Epithelial cell of esophagus (primary cell): Measurements from ENCODE around the gene ANKS1B.
"Not testable (repeated sequence)": the region's sequence is repeated elsewhere in the genome, so short reads cannot be mapped to it uniquely, and the experiment has no call there.

Experiments
- DNase-seq: peaks from one replicate; pipeline ENCODE4 v3.0.0; 2010; ENCODE audit warnings: low read depth
- H3K4me3 ChIP-seq: 2 replicates; pipeline ENCODE4 v1.5.1; 2011; ENCODE audit warnings: mild to moderate bottlenecking, low read length, control low read depth
- CTCF ChIP-seq: IDR thresholded peaks from 2 replicates; pipeline ENCODE4 v1.5.1; 2011; ENCODE audit warnings: low read depth, mild to moderate bottlenecking, low read length, control low read depth, inconsistent platforms; ENCODE audit not compliant: insufficient read depth; ENCODE audit errors: missing control alignments

The ANKS1B gene

GRCh38 chr12:99035803-99036202, 948.9 kb downstream of the ANKS1B start:
- DNase-seq = no peak
- no peak overlapping the region for H3K4me3 ChIP-seq
- no peak for TF ChIP-seq CTCF

- H3K4me3 ChIP-seq, DNase-seq: not testable (repeated sequence)
Observed at GRCh38 chr12:99034201-99034600, 950.5 kb downstream of the ANKS1B start.

- TF ChIP-seq CTCF = no peak
- H3K4me3 ChIP-seq = no peak overlapping the region
Observed at GRCh38 chr12:99029511-99030271, 955.0 kb downstream of the ANKS1B start.

GRCh38 chr12:99027461-99027860, 957.3 kb downstream of the ANKS1B start:
- peak; percentile 80 for DNase-seq
- no peak for TF ChIP-seq CTCF
- H3K4me3 ChIP-seq = no peak overlapping the region

More at GRCh38 chr12:99029511-99030271, 955.0 kb downstream of the ANKS1B start:
- no peak for DNase-seq

- DNase-seq = no peak
- no peak for TF ChIP-seq CTCF
- no peak overlapping the region for H3K4me3 ChIP-seq
Observed at GRCh38 chr12:99027055-99027393, 957.7 kb downstream of the ANKS1B start.

GRCh38 chr12:99026332-99027054, 958.2 kb downstream of the ANKS1B start:
- no peak overlapping the region for H3K4me3 ChIP-seq
- TF ChIP-seq CTCF = no peak
- no peak for DNase-seq

- no peak overlapping the region for H3K4me3 ChIP-seq
- no peak for TF ChIP-seq CTCF
- no peak for DNase-seq
Observed at GRCh38 chr12:99024870-99025269, 959.9 kb downstream of the ANKS1B start.
